Choroid plexus epithelial cell (primary cell): ENCODE data around the gene ADAM19.

ENCODE experiments used
- DNase-seq: peaks from one replicate; pipeline ENCODE4 v3.0.0-alpha.2; 2010; ENCODE audit warnings: low read depth
- H3K4me3 ChIP-seq: 2 replicates; pipeline ENCODE4 v1.5.1; 2011; ENCODE audit warnings: low read depth, mild to moderate bottlenecking, control low read depth, low read length, moderate library complexity
- TF ChIP-seq, protein P1 (sequence below): conservative IDR thresholded peaks from 2 replicates; pipeline ENCODE4 v1.5.1; 2011; ENCODE audit warnings: low read depth, mild to moderate bottlenecking, control low read depth, inconsistent platforms, low read length, moderate library complexity

The ADAM19 gene

DNA sequence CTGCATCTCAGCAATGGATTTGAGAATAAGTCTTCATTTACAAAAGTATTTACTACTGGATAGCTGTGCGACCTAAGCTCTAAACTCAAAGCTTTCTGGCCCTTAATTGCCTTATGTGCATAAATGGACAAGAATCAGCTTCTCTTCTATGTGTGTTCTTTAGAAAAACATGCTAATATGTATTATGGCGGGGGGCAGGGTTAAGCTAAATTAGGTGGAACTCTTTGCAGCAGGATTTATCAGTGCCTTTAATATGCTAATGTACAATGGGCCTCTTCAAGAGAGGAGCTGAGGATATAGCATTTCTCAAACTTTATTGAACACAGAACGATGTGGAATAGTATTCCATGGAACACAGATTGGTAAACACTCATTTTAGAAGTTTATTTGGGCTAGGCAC is 125.6 kb downstream of the ADAM19 start:
- TF ChIP-seq, protein P1, sequence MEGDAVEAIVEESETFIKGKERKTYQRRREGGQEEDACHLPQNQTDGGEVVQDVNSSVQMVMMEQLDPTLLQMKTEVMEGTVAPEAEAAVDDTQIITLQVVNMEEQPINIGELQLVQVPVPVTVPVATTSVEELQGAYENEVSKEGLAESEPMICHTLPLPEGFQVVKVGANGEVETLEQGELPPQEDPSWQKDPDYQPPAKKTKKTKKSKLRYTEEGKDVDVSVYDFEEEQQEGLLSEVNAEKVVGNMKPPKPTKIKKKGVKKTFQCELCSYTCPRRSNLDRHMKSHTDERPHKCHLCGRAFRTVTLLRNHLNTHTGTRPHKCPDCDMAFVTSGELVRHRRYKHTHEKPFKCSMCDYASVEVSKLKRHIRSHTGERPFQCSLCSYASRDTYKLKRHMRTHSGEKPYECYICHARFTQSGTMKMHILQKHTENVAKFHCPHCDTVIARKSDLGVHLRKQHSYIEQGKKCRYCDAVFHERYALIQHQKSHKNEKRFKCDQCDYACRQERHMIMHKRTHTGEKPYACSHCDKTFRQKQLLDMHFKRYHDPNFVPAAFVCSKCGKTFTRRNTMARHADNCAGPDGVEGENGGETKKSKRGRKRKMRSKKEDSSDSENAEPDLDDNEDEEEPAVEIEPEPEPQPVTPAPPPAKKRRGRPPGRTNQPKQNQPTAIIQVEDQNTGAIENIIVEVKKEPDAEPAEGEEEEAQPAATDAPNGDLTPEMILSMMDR, result no peak
- no peak for DNase-seq
- H3K4me3 ChIP-seq, result no peak overlapping the region

DNA sequence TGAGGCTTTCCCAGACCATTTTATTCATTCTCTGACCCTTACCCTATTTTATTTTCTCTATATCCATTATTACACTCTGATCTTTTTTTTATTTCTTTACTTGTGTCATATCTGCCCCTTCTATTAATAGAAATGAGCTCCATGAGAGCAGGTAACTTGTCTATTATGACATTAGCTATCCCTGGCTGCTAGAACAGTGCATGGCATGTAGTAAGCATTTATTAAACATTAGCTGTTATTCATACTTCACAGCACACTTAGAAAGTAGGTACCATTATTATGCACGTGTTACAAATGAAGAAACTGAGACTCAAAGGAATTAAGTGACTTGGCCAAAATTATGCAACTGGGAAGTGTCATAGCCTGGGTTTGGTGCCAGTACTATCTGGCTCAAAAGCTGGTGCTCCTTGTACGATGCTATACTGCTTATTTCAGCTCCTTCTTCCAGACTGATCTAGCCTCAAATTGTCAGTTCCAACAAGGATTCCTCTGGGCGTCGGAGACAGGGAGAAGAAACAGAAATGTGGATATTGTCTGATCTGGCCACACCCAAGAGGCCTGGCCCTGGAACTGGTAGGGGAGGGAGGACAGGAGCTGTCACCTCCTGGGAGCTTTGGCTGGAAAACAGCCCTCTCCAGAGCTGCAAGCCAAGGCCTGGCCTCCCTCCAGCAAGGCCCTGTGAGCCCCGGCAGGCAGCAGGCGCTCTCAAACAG is 126.4 kb downstream of the ADAM19 start:
- TF ChIP-seq, protein P1, result no peak
- H3K4me3 ChIP-seq, result no peak overlapping the region
- DNase-seq, result no peak

DNA sequence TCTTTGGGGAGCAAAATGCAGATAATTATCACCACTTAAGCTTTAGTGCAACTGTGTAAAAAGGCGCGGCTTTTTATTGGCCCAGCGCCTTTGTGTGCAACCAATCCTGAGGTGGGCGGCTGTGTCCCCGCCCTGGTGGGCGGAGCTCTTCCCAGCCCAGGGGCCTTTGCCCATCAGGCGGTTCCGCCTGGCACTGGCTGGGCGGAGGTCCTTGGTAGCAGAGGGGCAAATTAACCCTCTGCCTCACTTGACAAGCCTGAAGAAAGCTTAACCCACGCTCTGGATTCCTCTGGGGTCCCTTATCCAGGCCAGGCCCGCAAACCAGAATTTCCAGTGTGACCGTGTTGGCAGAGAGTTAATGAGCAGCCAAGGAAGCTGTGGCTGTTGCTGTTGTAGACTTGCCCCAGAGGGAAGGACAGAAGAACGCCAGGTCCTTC is 128.4 kb downstream of the ADAM19 start:
- DNase-seq, result no peak
- H3K4me3 ChIP-seq, result no peak overlapping the region

DNA sequence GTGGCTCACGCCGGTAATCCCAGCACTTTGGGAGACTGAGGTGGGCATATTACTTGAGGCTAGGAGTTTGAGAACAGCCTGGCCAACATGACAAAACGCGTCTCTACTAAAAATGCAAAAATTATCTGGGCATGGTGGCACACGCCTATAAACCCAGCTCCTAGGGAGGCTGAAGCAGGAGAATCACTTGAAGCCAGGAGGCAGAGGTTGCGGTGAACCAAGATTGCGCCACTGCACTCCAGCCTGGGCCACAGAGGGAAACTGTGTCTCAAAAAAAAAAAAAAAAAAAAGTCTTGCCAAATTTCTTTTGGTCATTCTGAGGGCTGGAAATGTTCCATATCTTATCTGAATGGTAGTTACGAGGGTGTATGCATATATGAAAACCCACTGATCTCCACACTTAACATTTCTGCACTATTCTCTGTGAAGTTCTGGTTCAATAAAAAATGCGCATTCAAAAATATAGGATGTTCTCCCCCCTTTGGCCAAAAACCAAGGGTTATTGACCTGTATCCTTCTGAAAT is 129.1 kb downstream of the ADAM19 start:
- DNase-seq, result no peak
- H3K4me3 ChIP-seq, result no peak overlapping the region
- TF ChIP-seq, protein P1, result no peak

More for the DNA sequence above, 128.4 kb downstream of the ADAM19 start:
- TF ChIP-seq, protein P1, result no peak

DNA sequence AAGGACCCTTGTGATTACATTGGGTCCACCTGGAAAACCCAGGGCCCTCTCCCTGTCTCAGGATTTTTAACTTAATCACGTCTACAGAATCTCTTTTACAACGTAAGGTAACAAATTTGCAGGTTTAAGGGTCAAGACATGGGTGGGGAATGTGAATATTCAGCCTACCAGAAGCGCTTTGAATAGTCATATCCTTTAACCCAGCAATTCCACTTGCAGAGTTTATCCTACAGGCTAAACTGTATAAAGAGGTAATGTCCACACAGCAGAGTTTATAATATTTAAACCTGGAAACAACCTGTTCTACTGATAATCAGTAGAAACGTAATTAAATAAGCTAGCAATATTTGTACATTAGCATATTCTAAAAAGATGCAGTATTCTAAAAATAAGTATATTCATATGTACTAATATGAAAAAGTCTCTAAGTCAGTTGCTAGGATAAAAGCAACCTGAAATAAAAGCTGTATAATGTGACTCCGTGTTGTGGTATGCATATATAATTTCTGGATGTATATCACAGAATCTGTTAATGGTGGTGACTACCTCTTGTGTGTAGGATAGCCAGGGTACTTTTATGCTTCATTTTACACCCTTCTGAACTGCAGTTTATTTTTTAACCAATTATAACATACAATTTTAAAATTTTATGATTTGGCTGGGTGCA is 129.7 kb downstream of the ADAM19 start:
- TF ChIP-seq, protein P1, result no peak
- H3K4me3 ChIP-seq, result no peak overlapping the region
- no peak for DNase-seq

DNA sequence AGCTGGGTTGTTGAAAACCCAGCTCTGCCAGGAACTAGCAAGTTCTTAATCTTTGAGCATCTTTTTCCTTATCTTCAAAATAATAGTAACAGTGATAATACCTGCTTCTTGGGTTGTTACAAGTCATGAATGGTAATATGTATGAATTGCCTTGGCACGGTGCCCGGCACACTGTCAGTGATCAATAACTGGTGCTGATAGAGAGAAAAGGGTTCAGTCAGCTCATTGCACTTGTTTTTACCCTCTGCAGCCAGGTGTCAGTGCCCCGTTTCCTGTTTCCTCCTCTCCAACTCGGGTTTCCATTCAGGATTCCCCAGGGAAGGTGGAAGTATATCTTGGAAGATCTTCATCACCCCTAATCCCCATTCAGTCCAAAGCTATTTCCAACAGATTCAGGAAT is 131.4 kb downstream of the ADAM19 start:
- no peak for DNase-seq
- H3K4me3 ChIP-seq, result no peak overlapping the region
- TF ChIP-seq, protein P1, result no peak
